GM13977 (cell line): Measurements from ENCODE around the gene TNS1.

ENCODE experiments used
- DNase-seq: peaks from one replicate; pipeline ENCODE4 v3.0.0; 2012; ENCODE audit warnings: low spot score
- in situ Hi-C: fragments of 300-500 bp; cut with MboI; formaldehyde crosslinking; loops from one replicate; pipeline ENCODE4 v1.12.0; 2022; ENCODE audit warnings: low sequenced_read_pairs, low pct_unique_long_range_greater_than_20kb, mixed read lengths, inconsistent platforms; ENCODE audit not compliant: unreplicated experiment
- TF ChIP-seq, protein P1 (sequence below): IDR thresholded peaks from 2 replicates; pipeline ENCODE4 v1.5.1; 2012; ENCODE audit warnings: mild to moderate bottlenecking, control low read depth; ENCODE audit not compliant: insufficient read depth; ENCODE audit errors: extremely low read depth, missing control alignments

Gene TNS1

GRCh38 chr2:218005028-218005427 lies 2.2 kb upstream of the TNS1 start:
- DNase-seq: no peak
- TF ChIP-seq, protein P1, sequence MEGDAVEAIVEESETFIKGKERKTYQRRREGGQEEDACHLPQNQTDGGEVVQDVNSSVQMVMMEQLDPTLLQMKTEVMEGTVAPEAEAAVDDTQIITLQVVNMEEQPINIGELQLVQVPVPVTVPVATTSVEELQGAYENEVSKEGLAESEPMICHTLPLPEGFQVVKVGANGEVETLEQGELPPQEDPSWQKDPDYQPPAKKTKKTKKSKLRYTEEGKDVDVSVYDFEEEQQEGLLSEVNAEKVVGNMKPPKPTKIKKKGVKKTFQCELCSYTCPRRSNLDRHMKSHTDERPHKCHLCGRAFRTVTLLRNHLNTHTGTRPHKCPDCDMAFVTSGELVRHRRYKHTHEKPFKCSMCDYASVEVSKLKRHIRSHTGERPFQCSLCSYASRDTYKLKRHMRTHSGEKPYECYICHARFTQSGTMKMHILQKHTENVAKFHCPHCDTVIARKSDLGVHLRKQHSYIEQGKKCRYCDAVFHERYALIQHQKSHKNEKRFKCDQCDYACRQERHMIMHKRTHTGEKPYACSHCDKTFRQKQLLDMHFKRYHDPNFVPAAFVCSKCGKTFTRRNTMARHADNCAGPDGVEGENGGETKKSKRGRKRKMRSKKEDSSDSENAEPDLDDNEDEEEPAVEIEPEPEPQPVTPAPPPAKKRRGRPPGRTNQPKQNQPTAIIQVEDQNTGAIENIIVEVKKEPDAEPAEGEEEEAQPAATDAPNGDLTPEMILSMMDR: no peak
- in situ Hi-C loops: no loop called here

DNA sequence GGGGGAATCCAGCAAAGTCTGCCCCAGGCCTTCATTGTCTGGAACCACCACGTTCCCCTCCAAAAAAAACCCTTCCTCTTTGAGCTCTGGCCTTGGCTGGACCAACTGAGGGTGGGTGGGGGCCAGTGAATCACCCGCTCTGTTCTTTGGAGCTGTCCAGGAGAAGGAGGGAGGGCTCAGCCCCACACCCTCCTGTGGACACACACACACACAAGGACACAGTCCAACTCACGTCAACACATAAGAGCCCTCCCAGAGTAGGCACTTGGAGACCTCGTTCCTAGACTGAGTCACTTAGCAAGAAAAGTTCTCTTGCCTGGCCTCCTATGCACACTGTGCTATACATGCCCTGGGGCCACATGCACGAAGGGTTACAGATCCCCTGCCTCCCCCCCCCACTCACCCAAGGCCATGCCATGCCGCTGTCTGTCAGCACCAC lies 1.2 kb upstream of the TNS1 start:
- no peak for DNase-seq
- TF ChIP-seq, protein P1: no peak
- in situ Hi-C loops: no loop called here

DNA sequence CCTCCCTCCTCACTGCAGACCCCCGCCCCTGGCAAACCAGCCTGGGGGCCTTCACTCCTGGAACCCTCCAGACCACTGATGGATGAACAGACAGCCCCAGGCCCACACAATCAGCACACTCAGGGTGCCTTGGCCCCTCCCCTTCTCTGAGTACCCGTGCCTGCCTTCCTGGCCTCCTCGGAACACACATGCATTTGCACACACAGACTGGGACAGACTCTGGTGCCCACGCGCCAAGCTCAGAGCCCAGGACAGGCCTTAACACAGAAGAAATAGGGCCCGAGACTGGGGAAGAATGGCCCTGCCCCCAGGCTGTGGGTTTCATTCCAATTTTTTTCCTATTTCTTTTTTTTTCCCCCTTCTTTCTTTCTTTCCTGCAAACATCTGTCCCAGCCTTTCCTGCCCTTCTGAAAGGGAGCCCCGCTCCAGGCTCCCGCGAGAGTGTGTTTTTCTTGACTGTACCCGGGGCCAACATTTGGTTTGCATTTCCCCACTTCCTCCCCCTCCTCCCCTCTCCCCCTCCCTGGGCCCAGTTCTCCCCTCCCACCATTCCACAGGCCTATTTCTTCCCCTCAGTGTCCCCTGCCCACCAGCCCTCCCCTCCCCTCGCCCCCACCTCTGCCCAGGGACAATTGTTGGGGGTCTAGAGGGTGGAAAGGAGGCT lies 618 bp upstream of the TNS1 start:
- in situ Hi-C loops: no loop called here
- TF ChIP-seq, protein P1: no peak
- no peak for DNase-seq

DNA sequence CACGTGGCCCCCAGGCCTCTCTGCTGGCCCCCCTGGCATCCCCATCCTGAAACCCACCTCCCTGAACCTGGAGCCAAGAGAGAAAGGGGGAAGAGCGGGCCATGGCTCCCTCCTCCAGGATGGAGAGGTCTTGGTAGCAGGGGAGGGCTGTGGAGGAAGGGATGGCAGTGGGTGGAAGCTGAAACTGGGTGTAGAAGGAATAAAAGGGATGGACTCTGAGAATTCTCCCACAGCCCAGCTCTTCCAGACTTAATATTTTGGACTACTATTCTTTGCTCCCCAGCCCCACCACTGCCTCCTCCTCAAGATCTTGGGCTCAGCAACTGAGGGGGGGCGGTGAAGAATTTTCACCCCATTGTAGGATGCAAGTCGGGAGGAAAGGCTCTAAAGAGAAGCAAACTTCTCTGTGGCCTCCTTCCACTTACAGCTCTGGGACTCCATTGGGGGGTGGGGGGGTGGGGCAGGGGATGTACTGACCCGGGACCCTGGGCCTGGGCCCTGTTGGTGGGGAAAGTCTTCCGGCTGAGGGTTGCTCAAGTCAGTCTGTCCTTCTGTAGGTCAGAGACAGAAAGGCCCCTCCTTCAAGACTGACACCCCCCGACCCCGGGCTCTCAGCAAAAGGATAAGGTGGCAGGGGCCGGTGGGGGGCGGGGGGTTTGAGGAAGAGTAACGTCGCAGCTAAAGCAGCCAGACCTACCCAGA lies 501 bp downstream of the TNS1 start:
- TF ChIP-seq, protein P1: no peak
- DNase-seq: no peak
- in situ Hi-C loops: no loop called here

- TF ChIP-seq, protein P1: no peak
- in situ Hi-C loops: no loop called here
- DNase-seq: no peak
These were observed 1.2 kb downstream of the TNS1 start for GRCh38 chr2:218001629-218002028.

GRCh38 chr2:218000136-218000535 lies 2.7 kb downstream of the TNS1 start:
- in situ Hi-C loops: no loop called here
- DNase-seq: no peak
- TF ChIP-seq, protein P1: no peak
